H1 (cell line): ENCODE data around the gene ADAMTS17. TPM values are rescaled to one million over a fixed set of nuclear protein-coding genes. Genes with fewer than 3 reads are reported as not detected.

ENCODE experiments used
- SIX5 ChIP-seq: IDR thresholded peaks from 2 replicates; pipeline ENCODE4 v1.6.1; 2011; ENCODE audit warnings: mild to moderate bottlenecking, low read depth, low read length
- polyA plus RNA-seq, 7 experiments: library from polyadenylated mRNA; depleted of rRNA in 3 of 7; stranded (reverse) in 5 of 7; unstranded in 2 of 7; fragments of >200 nt in 5 of 7; fragments of 200-250 nt in 2 of 7; gene quantifications; 1 replicate in 5 of 7; 2 replicates in 1 of 7; 4 replicates in 1 of 7; pipeline versions ENCODE4 v1.2.1 to v1.2.3, GENCODE V29; 2011 to 2013; ENCODE audit warnings: missing spikeins in 2 of 7, mixed read lengths in 2 of 7
- total RNA-seq: library from RNA; stranded (reverse); fragmentation: NEBNext Ultra II Directional; extraction: Animal tissue kit (Norgen Biotek cat#: 25700); gene quantifications from 2 replicates; pipeline ENCODE4 v1.2.1, GENCODE V29; 2021

Gene ADAMTS17
- total and polyA plus RNA-seq, 2 of the 8 experiments (the other 6 are each of a cell fraction or from before 2014, with no cell fraction given) = 0.51 to 1.7 TPM

DNA sequence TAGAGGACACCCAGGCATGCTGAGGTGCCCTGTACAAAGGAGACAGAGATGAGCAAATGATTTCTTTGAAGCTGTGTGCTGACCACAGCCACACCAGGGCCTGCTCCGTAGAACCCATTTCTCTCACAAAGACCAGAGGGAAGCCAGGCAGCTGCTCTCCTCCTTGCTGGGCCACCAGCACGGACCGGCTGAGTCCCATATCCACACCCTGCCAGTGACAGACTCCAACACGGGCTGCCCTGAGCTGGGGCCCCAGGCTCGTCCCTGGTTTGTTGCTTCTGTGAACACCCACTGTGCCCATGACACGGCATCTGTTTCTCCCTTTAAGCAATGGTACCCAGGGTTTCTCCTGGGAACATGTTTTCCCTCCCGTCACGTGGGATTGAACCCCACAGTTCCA lies 284.5 kb downstream of the ADAMTS17 start (continued):
- no peak for TF ChIP-seq SIX5
